HG03108 (cell line): Measurements from ENCODE around the gene BTAF1.
A peak's percentile ranks its signal among the peaks of the same experiment; 100 is the strongest.
"Not testable (repeated sequence)": the region's sequence is repeated elsewhere in the genome, so short reads cannot be mapped to it uniquely, and the experiment has no call there.

Experiments used
- ATAC-seq: cut with Tn5 transposase; IDR thresholded peaks from one replicate; pipeline ENCODE4 v1.9.1; 2021; ENCODE audit warnings: moderate library complexity; ENCODE audit not compliant: unreplicated experiment

BTAF1 gene

GRCh38 chr10:91923371-91924211 lies at the start of gene BTAF1:
TSS of gene BTAF1 (plus strand) at chr10:91923770. CDS start at chr10:91924077, 307 bp downstream.
- ATAC-seq = peak; percentile 95

- ATAC-seq = no peak
These were observed 48.4 kb upstream of the BTAF1 start for GRCh38 chr10:91875156-91875555.

GRCh38 chr10:91875779-91876178 lies 47.8 kb upstream of the BTAF1 start:
- no peak for ATAC-seq

GRCh38 chr10:91879515-91880170 lies 43.9 kb upstream of the BTAF1 start:
- ATAC-seq = no peak

GRCh38 chr10:91880310-91880709 lies 43.3 kb upstream of the BTAF1 start:
- ATAC-seq = no peak

GRCh38 chr10:91883549-91884444 lies 39.8 kb upstream of the BTAF1 start:
- no peak for ATAC-seq

- no peak for ATAC-seq
These were observed 39.0 kb upstream of the BTAF1 start for GRCh38 chr10:91884536-91884935.

GRCh38 chr10:91885362-91886079 lies 38.0 kb upstream of the BTAF1 start:
- ATAC-seq = no peak

- no peak for ATAC-seq
These were observed 36.7 kb upstream of the BTAF1 start for GRCh38 chr10:91886954-91887271.

- ATAC-seq = no peak
These were observed 36.1 kb upstream of the BTAF1 start for GRCh38 chr10:91887272-91888076.

- ATAC-seq = no peak
These were observed 32.2 kb upstream of the BTAF1 start for GRCh38 chr10:91891125-91892001.

GRCh38 chr10:91893051-91893450 lies 30.5 kb upstream of the BTAF1 start:
- ATAC-seq = no peak

GRCh38 chr10:91894261-91894685 lies 29.3 kb upstream of the BTAF1 start:
- not testable (repeated sequence) for ATAC-seq

- no peak for ATAC-seq
These were observed 27.3 kb upstream of the BTAF1 start for GRCh38 chr10:91896212-91896756.

GRCh38 chr10:91897421-91897820 lies 26.1 kb upstream of the BTAF1 start:
- ATAC-seq = no peak

- ATAC-seq = no peak
These were observed 21.5 kb upstream of the BTAF1 start for GRCh38 chr10:91901784-91902677.

- ATAC-seq = no peak
These were observed 16.5 kb upstream of the BTAF1 start for GRCh38 chr10:91907033-91907594.
